Thyroid gland (tissue), 4 donors: ENCODE results near the gene ADH1B. TPM values are rescaled to one million over a fixed set of nuclear protein-coding genes. Genes with fewer than 3 reads are reported as not detected.
"Not testable (repeated sequence)": the region's sequence is repeated elsewhere in the genome, so short reads cannot be mapped to it uniquely, and the experiment has no call there.

Experiments used
- DNase-seq, 2 donors: peaks; one replicate each; pipeline ENCODE4 v3.0.0-alpha.2; 2019
- H3K27ac ChIP-seq, 3 donors: fragments of 200-600 bp; sonication (generic); 1 replicate in 2 of 3; 2 replicates in 1 of 3; pipeline ENCODE4 v1.5.1; 2016 to 2019; ENCODE audit warnings: mild to moderate bottlenecking in 1 of 3, moderate library complexity in 1 of 3
- H3K27me3 ChIP-seq: fragments of 200-600 bp; sonication (generic); one replicate; pipeline ENCODE4 v1.5.1; 2019
- H3K36me3 ChIP-seq, 2 donors: fragments of 200-600 bp; sonication (generic); one replicate each; pipeline ENCODE4 v1.5.1; 2016 to 2019
- H3K4me1 ChIP-seq, 2 donors: fragments of 200-600 bp; sonication (generic); one replicate each; pipeline ENCODE4 v1.5.1; 2017 to 2019
- H3K4me3 ChIP-seq, 3 donors: fragments of 200-600 bp; sonication (generic); replicated peaks in 1 of 3; 1 replicate in 2 of 3; 2 replicates in 1 of 3; pipeline ENCODE4 v1.5.1; 2016; ENCODE audit warnings: mild to moderate bottlenecking in 1 of 3
- H3K9me3 ChIP-seq: fragments of 200-600 bp; sonication (generic); one replicate; pipeline ENCODE4 v1.5.1; 2017
- POLR2A ChIP-seq, 2 donors: fragments of 450-650 bp; IDR thresholded peaks; one replicate each; pipeline ENCODE4 v1.6.1; 2017; ENCODE audit warnings: antibody characterized with exemption in 2 of 2, mild to moderate bottlenecking in 2 of 2, moderate library complexity in 1 of 2
- WGBS, 2 donors: methylation state at CpG; one replicate each; pipeline ENCODE4 v1.1.5; 2017; 5-methylcytosine and 5-hydroxymethylcytosine counted together
- intact Hi-C: fragments of 100-400 bp; cut with DNase I; formaldehyde crosslinking; loops from one replicate; pipeline ENCODE4 v1.15.1; 2023
- total RNA-seq, 4 donors: library from RNA; depleted of rRNA; stranded (reverse); fragments of >200 nt; gene quantifications; one replicate each; pipeline ENCODE4 v1.2.3, GENCODE V29; 2016
- TF ChIP-seq, protein P1 (sequence below), 6 experiments: fragments of 200-600 bp in 3 of 6; fragments of 450-650 bp in 3 of 6; sonication (generic) in 3 of 6; IDR thresholded peaks; one replicate each; pipeline ENCODE4 v1.5.1; 2016 to 2019; ENCODE audit warnings: antibody characterized with exemption in 6 of 6, mild to moderate bottlenecking in 2 of 6, inconsistent platforms in 1 of 6, moderate library complexity in 1 of 6

Gene ADH1B
- total RNA-seq, 4 donors from 2014 or later = 156 to 898 (median 224) TPM

GRCh38 chr4:99324979-99325378 lies 3.8 kb upstream of the ADH1B start:
- 50 to 54% methylated on average over 3 of the region's 3 CpGs for WGBS, 2 donors
- Histone ChIP-seq H3K4me3 (no peak overlapping the region), H3K4me1 (peaks cover 0 to 6% of the 10 kb centered on the region in 2 donors), H3K36me3 (no peaks in the 10 kb centered on the region), H3K9me3 (no peaks in the 10 kb centered on the region), H3K27me3 (no peaks in the 10 kb centered on the region), H3K27ac (peak overlapping the region in 2 of 3 donors; percentile 43 to 54)
- intact Hi-C loops = no loop called here
- peak; percentile 8 to 27 for DNase-seq
- TF ChIP-seq, protein P1, sequence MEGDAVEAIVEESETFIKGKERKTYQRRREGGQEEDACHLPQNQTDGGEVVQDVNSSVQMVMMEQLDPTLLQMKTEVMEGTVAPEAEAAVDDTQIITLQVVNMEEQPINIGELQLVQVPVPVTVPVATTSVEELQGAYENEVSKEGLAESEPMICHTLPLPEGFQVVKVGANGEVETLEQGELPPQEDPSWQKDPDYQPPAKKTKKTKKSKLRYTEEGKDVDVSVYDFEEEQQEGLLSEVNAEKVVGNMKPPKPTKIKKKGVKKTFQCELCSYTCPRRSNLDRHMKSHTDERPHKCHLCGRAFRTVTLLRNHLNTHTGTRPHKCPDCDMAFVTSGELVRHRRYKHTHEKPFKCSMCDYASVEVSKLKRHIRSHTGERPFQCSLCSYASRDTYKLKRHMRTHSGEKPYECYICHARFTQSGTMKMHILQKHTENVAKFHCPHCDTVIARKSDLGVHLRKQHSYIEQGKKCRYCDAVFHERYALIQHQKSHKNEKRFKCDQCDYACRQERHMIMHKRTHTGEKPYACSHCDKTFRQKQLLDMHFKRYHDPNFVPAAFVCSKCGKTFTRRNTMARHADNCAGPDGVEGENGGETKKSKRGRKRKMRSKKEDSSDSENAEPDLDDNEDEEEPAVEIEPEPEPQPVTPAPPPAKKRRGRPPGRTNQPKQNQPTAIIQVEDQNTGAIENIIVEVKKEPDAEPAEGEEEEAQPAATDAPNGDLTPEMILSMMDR (IDR thresholded peaks at IDR 0.05) = no peak
- TF ChIP-seq POLR2A (IDR thresholded peaks at IDR 0.05) = no peak

DNA sequence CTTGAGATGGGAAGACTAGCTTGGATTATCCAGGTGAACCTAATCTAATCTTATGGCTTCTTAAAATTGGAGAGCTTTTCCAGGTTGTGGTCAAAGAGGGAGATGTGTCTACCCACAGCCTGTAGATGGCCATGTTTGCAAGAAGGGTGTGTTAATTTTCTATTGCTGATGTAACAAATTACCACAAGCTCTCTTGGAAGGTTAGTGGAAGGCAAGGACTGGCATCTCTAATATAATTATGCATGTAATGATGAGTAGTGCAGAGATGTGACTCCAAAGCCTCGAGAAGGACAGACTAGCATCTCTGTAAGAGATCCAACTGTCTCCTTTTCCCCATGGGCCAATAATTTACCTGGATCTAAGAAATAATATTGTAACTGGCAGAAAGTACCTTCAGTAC lies 3.2 kb upstream of the ADH1B start:
- DNase-seq = no peak
- Histone ChIP-seq H3K27ac (peak overlapping the region; percentile 43 to 54 (median 47)), H3K4me1 (peaks cover 0 to 6% of the 10 kb centered on the region in 2 donors), H3K9me3 (no peaks in the 10 kb centered on the region), H3K27me3 (no peaks in the 10 kb centered on the region), H3K4me3 (no peak overlapping the region), H3K36me3 (no peaks in the 10 kb centered on the region)
- 62 to 80% methylated on average over 1 of the region's 1 CpG for WGBS, 2 donors
- intact Hi-C loops = no loop called here
- TF ChIP-seq POLR2A (IDR thresholded peaks at IDR 0.05) = no peak
- TF ChIP-seq, protein P1 (IDR thresholded peaks at IDR 0.05) = no peak

DNA sequence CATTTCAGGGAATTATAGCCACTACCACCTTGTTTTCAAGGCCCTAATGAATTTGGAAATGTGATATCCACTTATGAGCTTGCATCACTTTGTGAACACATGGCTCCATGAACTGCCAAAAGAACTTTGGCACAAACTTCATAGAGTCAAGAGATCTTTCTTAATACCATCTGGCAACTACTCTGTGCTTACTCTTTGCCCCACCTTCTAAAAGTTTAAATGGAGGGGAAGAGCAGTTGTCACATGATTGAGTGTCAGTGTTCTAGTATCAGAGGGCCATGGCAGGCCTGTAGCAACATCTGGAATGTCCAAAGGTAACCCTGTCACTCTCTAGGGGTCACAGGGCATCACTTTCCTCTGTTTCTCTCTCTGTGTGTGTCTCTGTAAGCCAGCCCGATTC lies 2.6 kb upstream of the ADH1B start:
- peaks cover 0 to 6% of the 10 kb centered on the region in 2 donors for H3K4me1 ChIP-seq
- H3K9me3 ChIP-seq = no peaks in the 10 kb centered on the region
- TF ChIP-seq, protein P1 (IDR thresholded peaks at IDR 0.05) = no peak
- no peak for TF ChIP-seq POLR2A (IDR thresholded peaks at IDR 0.05)
- H3K36me3 ChIP-seq = no peaks in the 10 kb centered on the region
- H3K4me3 ChIP-seq = no peak overlapping the region
- intact Hi-C loops = no loop called here
- WGBS, 2 donors = 87 to 90% methylated on average over 1 of the region's 1 CpG
- H3K27me3 ChIP-seq = no peaks in the 10 kb centered on the region
- no peak for DNase-seq
- peak overlapping the region; percentile 43 to 54 (median 47) for H3K27ac ChIP-seq

GRCh38 chr4:99317811-99318210 lies 3.4 kb downstream of the ADH1B start:
- H3K4me1 ChIP-seq, intact Hi-C loops, H3K27ac ChIP-seq, DNase-seq, H3K4me3 ChIP-seq, H3K27me3 ChIP-seq, H3K36me3 ChIP-seq, H3K9me3 ChIP-seq: not testable (repeated sequence)
- WGBS, 2 donors = 89 to 93% methylated on average over 8 of the region's 8 CpGs

- no peak overlapping the region for H3K27ac ChIP-seq
Measured at GRCh38 chr4:99317354-99317753, 3.8 kb downstream of the ADH1B start.

More at GRCh38 chr4:99317354-99317753, 3.8 kb downstream of the ADH1B start:
- WGBS, 2 donors = 87 to 91% methylated on average over 3 of the region's 3 CpGs
- TF ChIP-seq POLR2A (IDR thresholded peaks at IDR 0.05) = no peak
- TF ChIP-seq, protein P1 (IDR thresholded peaks at IDR 0.05) = no peak
- Histone ChIP-seq H3K27me3 (no peaks in the 10 kb centered on the region), H3K36me3 (no peaks in the 10 kb centered on the region), H3K4me3 (no peak overlapping the region), H3K9me3 (no peaks in the 10 kb centered on the region), H3K4me1 (no peaks in the 10 kb centered on the region)
- DNase-seq = no peak
- intact Hi-C loops = no loop called here
